Breast epithelium (tissue), 4 donors: ENCODE measurements around the gene ERCC8. TPM values are rescaled to one million over a fixed set of nuclear protein-coding genes. Genes with fewer than 3 reads are reported as not detected.

Experiments used
- DNase-seq, 2 donors: peaks; one replicate each; pipeline ENCODE4 v3.0.0-alpha.2; 2019; ENCODE audit warnings: low spot score in 2 of 2
- H3K27ac ChIP-seq, 2 donors: fragments of 200-600 bp; sonication (generic) in 1 of 2; one replicate each; pipeline ENCODE4 v1.5.1; 2016 to 2019; ENCODE audit warnings: mild to moderate bottlenecking in 1 of 2
- H3K27me3 ChIP-seq, 2 donors: fragments of 200-600 bp; sonication (generic) in 1 of 2; one replicate each; pipeline versions ENCODE4 v1.5.1 to v1.6.0; 2017 to 2019; ENCODE audit warnings: control low read depth in 1 of 2, mild to moderate bottlenecking in 1 of 2
- H3K36me3 ChIP-seq: fragments of 200-600 bp; one replicate; pipeline ENCODE4 v1.5.1; 2019
- H3K4me1 ChIP-seq, 2 donors: fragments of 200-600 bp; sonication (generic); one replicate each; pipeline ENCODE4 v1.5.1; 2016 to 2019; ENCODE audit warnings: control low read depth in 1 of 2
- H3K4me3 ChIP-seq, 3 donors: fragments of 200-600 bp; sonication (generic); 1 replicate in 2 of 3; 2 replicates in 1 of 3; pipeline ENCODE4 v1.5.1; 2016 to 2019; ENCODE audit warnings: mild to moderate bottlenecking in 3 of 3, moderate library complexity in 2 of 3
- H3K9me3 ChIP-seq, 2 donors: fragments of 200-600 bp; sonication (generic) in 1 of 2; one replicate each; pipeline ENCODE4 v1.5.1; 2016 to 2019; ENCODE audit warnings: control low read depth in 1 of 2
- CTCF ChIP-seq, 3 donors: fragments of 450-650 bp; IDR thresholded peaks; one replicate each; pipeline ENCODE4 v1.5.1; 2016 to 2017; ENCODE audit warnings: antibody characterized with exemption in 3 of 3, mild to moderate bottlenecking in 3 of 3, moderate library complexity in 3 of 3
- POLR2A ChIP-seq: fragments of 450-650 bp; IDR thresholded peaks from one replicate; pipeline ENCODE4 v1.6.1; 2016; ENCODE audit warnings: antibody characterized with exemption, mild to moderate bottlenecking, moderate library complexity
- POLR2AphosphoS5 ChIP-seq, 3 donors: sonication (generic); formaldehyde crosslinking; IDR thresholded peaks; one replicate each; pipeline ENCODE4 v1.6.1; 2017; ENCODE audit warnings: antibody characterized with exemption in 3 of 3
- intact Hi-C: fragments of 100-400 bp; cut with DNase I; formaldehyde crosslinking; loops from one replicate; pipeline ENCODE4 v1.15.1; 2023; ENCODE audit warnings: low total_unique reads
- total RNA-seq, 3 donors: library from RNA; depleted of rRNA; stranded (reverse); fragments of >200 nt; gene quantifications; one replicate each; pipeline ENCODE4 v1.1.0, GENCODE V29; 2016

The ERCC8 gene
- total RNA-seq, 3 donors from 2014 or later: 14.7 to 25.4 (median 17.3) TPM

- DNase-seq: no peak
- no peaks in the 10 kb centered on the region for H3K36me3 ChIP-seq
- intact Hi-C loops: no loop called here
- H3K27me3 ChIP-seq: no peaks in the 10 kb centered on the region
- H3K9me3 ChIP-seq: no peaks in the 10 kb centered on the region
- no peaks in the 10 kb centered on the region for H3K4me1 ChIP-seq
- TF ChIP-seq CTCF (IDR thresholded peaks at IDR 0.05) (no peak), POLR2A (no peak), POLR2AphosphoS5 (IDR thresholded peaks at IDR 0.05) (no peak)
- H3K27ac ChIP-seq: no peak overlapping the region
- H3K4me3 ChIP-seq: no peak overlapping the region
These were observed 15.7 kb upstream of the ERCC8 start for GRCh38 chr5:60960591-60960990.

DNA sequence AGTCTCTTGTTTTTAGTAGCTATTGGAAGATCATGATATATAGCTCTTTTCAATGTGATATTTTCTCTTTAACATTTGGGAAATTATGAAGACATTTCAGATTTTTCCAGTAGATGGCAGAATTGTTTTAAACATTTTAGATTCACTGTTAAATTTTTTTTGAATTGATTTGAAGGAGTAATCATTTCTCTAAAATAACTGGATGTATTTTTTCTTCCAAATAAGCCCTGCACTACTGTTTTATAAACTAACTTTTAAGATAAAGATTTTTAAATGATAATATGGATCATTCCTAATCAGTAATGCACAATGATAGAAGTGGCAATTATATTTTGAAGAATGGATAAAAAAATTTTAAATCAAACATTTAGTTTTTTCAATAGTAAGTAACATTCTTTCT lies 14.3 kb upstream of the ERCC8 start:
- Histone ChIP-seq H3K36me3 (no peaks in the 10 kb centered on the region), H3K27ac (no peak overlapping the region), H3K9me3 (peaks cover 0 to 11% of the 10 kb centered on the region in 2 donors), H3K4me3 (no peak overlapping the region), H3K4me1 (no peaks in the 10 kb centered on the region), H3K27me3 (no peaks in the 10 kb centered on the region)
- intact Hi-C loops: no loop called here
- DNase-seq: no peak
- no peak for TF ChIP-seq POLR2A
- peak in 1 of 3 donors; percentile 9 for TF ChIP-seq CTCF (IDR thresholded peaks at IDR 0.05)
- TF ChIP-seq POLR2AphosphoS5 (IDR thresholded peaks at IDR 0.05): no peak

DNA sequence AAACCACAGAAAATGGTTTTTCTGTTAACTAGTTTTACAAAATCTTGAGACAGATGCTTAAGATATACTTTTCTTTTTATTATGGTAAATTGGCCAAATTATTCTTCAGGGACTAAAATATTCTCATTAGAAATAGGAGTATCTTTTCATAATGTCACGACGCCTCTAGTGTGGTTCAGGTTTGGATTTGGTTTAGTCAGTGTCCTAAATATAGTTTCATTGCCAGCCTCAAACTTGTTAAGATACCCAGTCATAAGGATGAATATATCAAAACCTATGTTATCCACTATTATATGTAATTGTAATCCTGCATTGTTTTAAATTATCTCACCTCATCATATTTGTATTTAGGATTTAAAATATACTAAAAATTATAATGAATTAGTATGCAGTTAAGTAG lies 13.8 kb upstream of the ERCC8 start:
- Histone ChIP-seq H3K27ac (no peak overlapping the region), H3K4me3 (no peak overlapping the region), H3K9me3 (peaks cover 0 to 11% of the 10 kb centered on the region in 2 donors), H3K36me3 (no peaks in the 10 kb centered on the region), H3K27me3 (no peaks in the 10 kb centered on the region), H3K4me1 (no peaks in the 10 kb centered on the region)
- DNase-seq: no peak
- TF ChIP-seq POLR2A: no peak
- no peak for TF ChIP-seq CTCF (IDR thresholded peaks at IDR 0.05)
- TF ChIP-seq POLR2AphosphoS5 (IDR thresholded peaks at IDR 0.05): no peak
- intact Hi-C loops: no loop called here

DNA sequence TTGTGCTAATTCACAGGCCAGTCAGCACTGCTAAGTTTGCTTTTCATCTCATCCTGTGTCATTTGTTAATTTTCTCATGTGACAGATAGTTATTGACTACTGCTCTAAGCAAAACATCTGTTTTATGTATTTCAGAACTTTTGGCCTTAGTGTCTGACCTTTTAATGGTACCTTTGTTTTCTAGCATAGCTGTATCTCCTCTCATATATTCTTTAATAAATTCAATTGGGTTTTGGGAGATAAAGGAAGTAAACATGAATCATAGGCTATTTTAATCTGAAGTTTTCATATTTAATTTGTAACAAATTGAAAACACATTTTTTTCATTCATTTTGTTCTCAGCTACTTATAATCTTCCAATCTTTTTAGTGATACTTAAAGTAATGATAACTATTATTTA lies 13.2 kb upstream of the ERCC8 start:
- H3K4me1 ChIP-seq: no peaks in the 10 kb centered on the region

GRCh38 chr5:60955239-60955638 lies 10.4 kb upstream of the ERCC8 start:
- Histone ChIP-seq H3K36me3 (no peaks in the 10 kb centered on the region), H3K4me3 (no peak overlapping the region), H3K27ac (no peak overlapping the region), H3K4me1 (no peaks in the 10 kb centered on the region), H3K27me3 (no peaks in the 10 kb centered on the region), H3K9me3 (peaks cover 0 to 11% of the 10 kb centered on the region in 2 donors)
- DNase-seq: no peak
- intact Hi-C loops: no loop called here
- TF ChIP-seq POLR2AphosphoS5 (IDR thresholded peaks at IDR 0.05) (no peak), CTCF (IDR thresholded peaks at IDR 0.05) (no peak), POLR2A (no peak)

More for the DNA sequence above, 13.2 kb upstream of the ERCC8 start:
- Histone ChIP-seq H3K27me3 (no peaks in the 10 kb centered on the region), H3K36me3 (no peaks in the 10 kb centered on the region), H3K27ac (no peak overlapping the region), H3K9me3 (peaks cover 0 to 11% of the 10 kb centered on the region in 2 donors), H3K4me3 (no peak overlapping the region)
- DNase-seq: no peak
- TF ChIP-seq CTCF (IDR thresholded peaks at IDR 0.05) (no peak), POLR2AphosphoS5 (IDR thresholded peaks at IDR 0.05) (no peak), POLR2A (no peak)
- intact Hi-C loops: no loop called here
